GM12878 (cell line): Measurements from ENCODE around the gene TSPAN16. TPM values are rescaled to one million over a fixed set of nuclear protein-coding genes. Genes with fewer than 3 reads are reported as not detected.
A peak's percentile ranks its signal among the peaks of the same experiment; 100 is the strongest.
"Not testable (repeated sequence)": the region's sequence is repeated elsewhere in the genome, so short reads cannot be mapped to it uniquely, and the experiment has no call there.

Source experiments
- ATAC-seq: fragments of 200-7000 bp; cut with Tn5 transposase; 3 replicates; pipeline ENCODE4 v1.9.1; 2020; ENCODE audit warnings: mild to moderate bottlenecking, moderate library complexity
- BruUV-seq: library from RNA; stranded (reverse); fragments of 400-500 nt; replicated peaks from 2 replicates; lab custom pipeline; 2021; lab: Mats Ljungman, UMichigan
- CTCF ChIA-PET: fragments of 300-600 bp; sonication (Branson Sonifier 250); formaldehyde crosslinking; extraction: SDS; loops from one replicate; lab custom pipeline; 2021; ENCODE audit warnings: inconsistent platforms; lab: Yijun Ruan, JAX
- POLR2A ChIA-PET: fragments of 350-600 bp; formaldehyde crosslinking; extraction: SDS; loops from one replicate; lab custom pipeline; 2021; ENCODE audit warnings: inconsistent platforms; lab: Charles Lee
- RAD21 ChIA-PET: fragments of 300-600 bp; sonication (Branson Sonifier 250); formaldehyde crosslinking; loops from one replicate; lab custom pipeline; 2023; ENCODE audit warnings: antibody characterized with exemption; ENCODE audit not compliant: unreplicated experiment; lab: Charles Lee
- SMC1A ChIA-PET: fragments of 300-600 bp; sonication (Branson Sonifier 250); formaldehyde crosslinking; loops from one replicate; lab custom pipeline; 2023; ENCODE audit not compliant: unreplicated experiment, uncharacterized antibody; lab: Charles Lee
- DNase-seq: peaks from one replicate; pipeline ENCODE4 v3.0.0-alpha.2; 2011; ENCODE audit warnings: low read depth, low spot score
- FAIRE-seq: peaks from 3 replicates; lab custom pipeline; 2011; peaks lifted over from hg19 to GRCh38; lab: Jason Lieb, UNC
- H2AFZ ChIP-seq: 2 replicates; pipeline ENCODE4 v1.6.0; 2011; ENCODE audit warnings: low read depth, low read length, control low read depth; ENCODE audit not compliant: control insufficient read depth
- H3K27ac ChIP-seq: 2 replicates; pipeline ENCODE4 v1.5.1; 2011; ENCODE audit warnings: control low read depth; ENCODE audit not compliant: control insufficient read depth, insufficient read depth
- H3K27me3 ChIP-seq, 2 experiments: replicated peaks in 1 of 2; 2 replicates each; pipeline versions ENCODE4 v1.6.0 to v1.6.1; 2011; ENCODE audit warnings: low read length in 1 of 2; ENCODE audit not compliant: control insufficient read depth in 2 of 2, insufficient read depth in 2 of 2
- H3K36me3 ChIP-seq, 2 experiments: 2 replicates each; pipeline ENCODE4 v1.5.1; 2011; ENCODE audit warnings: low read length in 1 of 2; ENCODE audit not compliant: control insufficient read depth in 2 of 2, insufficient read depth in 2 of 2
- H3K4me1 ChIP-seq: 2 replicates; pipeline ENCODE4 v1.6.1; 2011; ENCODE audit warnings: mild to moderate bottlenecking, low read length, moderate library complexity, mixed read lengths; ENCODE audit not compliant: control insufficient read depth, insufficient read depth
- H3K4me2 ChIP-seq: 2 replicates; pipeline ENCODE4 v1.6.0; 2011; ENCODE audit warnings: control low read depth; ENCODE audit not compliant: control insufficient read depth, insufficient read depth
- H3K4me3 ChIP-seq: fragments of 200-600 bp; sonication (generic); 2 replicates; pipeline ENCODE4 v1.5.1; 2016
- H3K79me2 ChIP-seq: 2 replicates; pipeline ENCODE4 v1.6.0; 2011; ENCODE audit warnings: low read length; ENCODE audit not compliant: control insufficient read depth, insufficient read depth
- H3K9ac ChIP-seq: 2 replicates; pipeline ENCODE4 v1.8.0; 2011; ENCODE audit warnings: low read length, control low read depth, mixed read lengths; ENCODE audit not compliant: control insufficient read depth, insufficient read depth
- H3K9me3 ChIP-seq: replicated peaks from 3 replicates; pipeline ENCODE4 v1.5.1; 2011; ENCODE audit warnings: mild to moderate bottlenecking, low read length; ENCODE audit not compliant: control insufficient read depth, insufficient read depth
- H4K20me1 ChIP-seq: 2 replicates; pipeline ENCODE4 v1.6.0; 2011; ENCODE audit not compliant: control insufficient read depth, insufficient read depth
- EP300 ChIP-seq, 2 experiments: fragments of 150-350 bp in 1 of 2; IDR thresholded peaks; 2 replicates each; pipeline ENCODE4 v1.6.1; 2011 to 2012; ENCODE audit warnings: low read depth in 2 of 2, low read length in 2 of 2, borderline replicate concordance in 1 of 2, improper control_type of control experiment in 1 of 2, inconsistent platforms in 1 of 2; ENCODE audit not compliant: control insufficient read depth in 1 of 2
- GABPA ChIP-seq: IDR thresholded peaks from 2 replicates; pipeline ENCODE4 v1.6.1; 2014; ENCODE audit warnings: antibody characterized with exemption, low read depth, mild to moderate bottlenecking, inconsistent platforms
- HDAC6 ChIP-seq: fragments of 200-600 bp; sonication (generic); IDR thresholded peaks from one replicate; pipeline ENCODE4 v1.8.0; 2017; ENCODE audit warnings: antibody characterized with exemption; ENCODE audit not compliant: unreplicated experiment
- JUNB ChIP-seq: IDR thresholded peaks from 2 replicates; pipeline ENCODE4 v1.6.1; 2016; ENCODE audit warnings: antibody characterized with exemption, mild to moderate bottlenecking
- REST ChIP-seq: IDR thresholded peaks from 2 replicates; pipeline ENCODE4 v1.6.1; 2012; ENCODE audit warnings: mild to moderate bottlenecking, low read depth, low read length
- ZSCAN29 ChIP-seq: fragments of 450-650 bp; IDR thresholded peaks from 2 replicates; pipeline ENCODE4 v1.6.1; 2017; ENCODE audit warnings: mild to moderate bottlenecking, moderate library complexity
- WGBS: methylation state at CpG from one replicate; pipeline ENCODE4 v1.1.6; 2016; ENCODE audit warnings: low lambda C conversion rate; ENCODE audit not compliant: insufficient replicate concordance, insufficient coverage; ENCODE audit errors: missing lambda C conversion rate; 5-methylcytosine and 5-hydroxymethylcytosine counted together
- in situ Hi-C: fragments of 300-500 bp; cut with MboI; formaldehyde crosslinking; loops from 9 replicates; pipeline ENCODE4 v1.14.3; 2018; ENCODE audit warnings: mixed read lengths
- intact Hi-C: fragments of 100-400 bp; cut with micrococcal nuclease; formaldehyde crosslinking; loops from one replicate; pipeline ENCODE4 v1.14.2; 2022; ENCODE audit not compliant: unreplicated experiment
- polyA plus RNA-seq, 11 experiments: library from polyadenylated mRNA; depleted of rRNA in 4 of 11; unstranded in 6 of 11; stranded (reverse) in 5 of 11; fragments of >200 nt; fragmentation: Nextera tagmentation in 4 of 11; fragmentation: Illumina TruSeq in 1 of 11; extraction: Ambion mirVana in 4 of 11; extraction: Trizol in 1 of 11; gene quantifications; 1 replicate in 1 of 11; 2 replicates in 10 of 11; pipeline versions ENCODE4 v1.2.1 to v1.2.3, GENCODE V29; 2011 to 2016; ENCODE audit warnings: inconsistent platforms in 2 of 11, missing spikeins in 2 of 11, low read depth in 1 of 11
- total RNA-seq, 4 experiments: library from RNA; depleted of rRNA in 3 of 4; stranded (reverse); fragments of >200 nt in 3 of 4; fragmentation: Illumina TruSeq in 1 of 4; extraction: Trizol in 1 of 4; gene quantifications; 2 replicates each; pipeline versions ENCODE4 v1.2.1 to v1.2.3, GENCODE V29; 2013 to 2021

The TSPAN16 gene
- total and polyA plus RNA-seq, 10 of the 15 experiments (the other 5 are each of a cell fraction or from before 2014, with no cell fraction given), result not detected

- CTCF ChIA-PET, result no interaction called here
- RAD21 ChIA-PET, result no interaction called here
- POLR2A ChIA-PET, result interaction anchor here (0.6 kb wide), 1 partner anchor 8 kb away, joined by 3 read pairs; no protein-coding TSS in a partner anchor
- SMC1A ChIA-PET, result no interaction called here
- BruUV-seq, result no TSS peak
- H3K9me3 ChIP-seq, result peaks cover 5% of the 10 kb centered on the region; the same call in 2 of the 3 replicates
- H3K27ac ChIP-seq, result no peak overlapping the region
- in situ Hi-C loops (no loop called here), intact Hi-C loops (no loop called here)
- 70% methylated on average over 4 of the region's 4 CpGs for WGBS
- H3K4me3 ChIP-seq, result no peak overlapping the region
- ATAC-seq (no peak), FAIRE-seq (no peak), DNase-seq (no peak)
- H3K79me2 ChIP-seq, result peaks cover 10% of the 10 kb centered on the region
- H3K4me2 ChIP-seq, result no peak overlapping the region
- peaks cover 11% of the 10 kb centered on the region for H3K4me1 ChIP-seq
- H2AFZ ChIP-seq, result no peak overlapping the region
- no peak overlapping the region for H3K9ac ChIP-seq
- H3K36me3 ChIP-seq, result no peaks in the 10 kb centered on the region
- no peaks in the 10 kb centered on the region for H4K20me1 ChIP-seq
- TF ChIP-seq GABPA (no peak), REST (peak; percentile 48; the same call in 1 of the 2 replicates), EP300 (IDR thresholded peaks at IDR 0.05; ENCODE audit: borderline replicate concordance in 1 of 2, control insufficient read depth in 1 of 2, low read depth in 2 of 2, low read length in 2 of 2) (no peak), HDAC6 (no peak), JUNB (no peak), ZSCAN29 (no peak)
- TF ChIP-seq, all 136 proteins: peak for 1
- H3K27me3 ChIP-seq, result no peaks in the 10 kb centered on the region
Measured at GRCh38 chr19:11349171-11349570, 53.2 kb downstream of the TSPAN16 start.

- intact Hi-C loops, H2AFZ ChIP-seq, CTCF ChIA-PET, RAD21 ChIA-PET, DNase-seq, H3K27me3 ChIP-seq, H3K79me2 ChIP-seq, ATAC-seq, H4K20me1 ChIP-seq, H3K4me1 ChIP-seq, BruUV-seq, H3K36me3 ChIP-seq, SMC1A ChIA-PET, H3K4me3 ChIP-seq, H3K9ac ChIP-seq, H3K27ac ChIP-seq, in situ Hi-C loops, FAIRE-seq, H3K4me2 ChIP-seq, H3K9me3 ChIP-seq: not testable (repeated sequence)
- WGBS, result 84% methylated on average over 4 of the region's 4 CpGs
- POLR2A ChIA-PET, result interaction anchor here (0.6 kb wide), 1 partner anchor 762 kb away, joined by 3 read pairs; no protein-coding TSS in a partner anchor
Measured at GRCh38 chr19:11354102-11354501, 58.1 kb downstream of the TSPAN16 start.
